HepG2 (cell line): ENCODE measurements around the gene LSMEM2. TPM values are rescaled to one million over a fixed set of nuclear protein-coding genes. Genes with fewer than 3 reads are reported as not detected.

Source experiments
- ATF6 ChIP-seq: sonication (generic); formaldehyde crosslinking; conservative IDR thresholded peaks from 2 replicates; pipeline ENCODE4 v1.4.0; 2020; ENCODE audit warnings: missing genetic modification reagents
- CEBPG ChIP-seq: IDR thresholded peaks from 2 replicates; pipeline ENCODE4 v1.6.1; 2016
- E2F5 ChIP-seq: sonication (generic); formaldehyde crosslinking; conservative IDR thresholded peaks from 2 replicates; pipeline ENCODE4 v1.4.0; 2020; ENCODE audit warnings: missing genetic modification reagents
- HNRNPL ChIP-seq: fragments of 200-400 bp; formaldehyde crosslinking; IDR thresholded peaks from 2 replicates; pipeline ENCODE4 v1.6.1; 2017; ENCODE audit warnings: mild to moderate bottlenecking, low read depth, low read length
- JARID2 ChIP-seq: sonication (generic); formaldehyde crosslinking; IDR thresholded peaks from 2 replicates; pipeline ENCODE4 v1.8.1; 2023; ENCODE audit warnings: missing genetic modification reagents, inconsistent platforms; ENCODE audit not compliant: insufficient replicate concordance
- LCORL ChIP-seq, 2 experiments: fragments of 450-650 bp in 1 of 2; sonication (generic) in 1 of 2; formaldehyde crosslinking in 1 of 2; IDR thresholded peaks; 2 replicates each; pipeline versions ENCODE4 v1.5.0 to v1.6.1; 2017 to 2020; ENCODE audit warnings: antibody characterized with exemption in 1 of 2, missing genetic modification reagents in 1 of 2
- MATR3 ChIP-seq: sonication (generic); formaldehyde crosslinking; IDR thresholded peaks from 2 replicates; pipeline ENCODE4 v1.4.0; 2020; ENCODE audit warnings: missing genetic modification reagents
- MXI1 ChIP-seq: IDR thresholded peaks from 3 replicates; pipeline ENCODE4 v1.6.1; 2012; ENCODE audit warnings: low read depth, low read length, inconsistent platforms, borderline replicate concordance
- PAF1 ChIP-seq: IDR thresholded peaks from 2 replicates; pipeline ENCODE4 v1.6.1; 2016; ENCODE audit warnings: missing genetic modification reagents, missing compliant biosample characterization
- PAX8 ChIP-seq: sonication (generic); formaldehyde crosslinking; IDR thresholded peaks from 2 replicates; pipeline ENCODE4 v1.8.0; 2022; ENCODE audit warnings: mild to moderate bottlenecking, missing genetic modification reagents, borderline replicate concordance
- SIX4 ChIP-seq: sonication (generic); formaldehyde crosslinking; IDR thresholded peaks from 2 replicates; pipeline ENCODE4 v1.4.0; 2020; ENCODE audit warnings: missing genetic modification reagents
- SP4 ChIP-seq: sonication (generic); formaldehyde crosslinking; IDR thresholded peaks from 2 replicates; pipeline ENCODE4 v1.8.1; 2023; ENCODE audit warnings: mild to moderate bottlenecking, missing genetic modification reagents
- SPEN ChIP-seq: sonication (generic); formaldehyde crosslinking; IDR thresholded peaks from 2 replicates; pipeline ENCODE4 v1.5.1; 2020; ENCODE audit warnings: low read depth, mild to moderate bottlenecking, missing genetic modification reagents
- THAP7 ChIP-seq: sonication (generic); formaldehyde crosslinking; IDR thresholded peaks from 2 replicates; pipeline ENCODE4 v1.8.1; 2023; ENCODE audit warnings: mild to moderate bottlenecking, missing genetic modification reagents
- ZBTB3 ChIP-seq: sonication (generic); formaldehyde crosslinking; IDR thresholded peaks from 2 replicates; pipeline ENCODE4 v1.4.0; 2020; ENCODE audit warnings: low read depth, mild to moderate bottlenecking, moderate library complexity, missing genetic modification reagents, borderline replicate concordance
- ZBTB7B ChIP-seq: sonication (generic); formaldehyde crosslinking; IDR thresholded peaks from 2 replicates; pipeline ENCODE4 v1.4.0; 2020; ENCODE audit warnings: missing genetic modification reagents
- ZFP62 ChIP-seq: sonication (generic); formaldehyde crosslinking; IDR thresholded peaks from 2 replicates; pipeline ENCODE4 v1.4.0; 2020; ENCODE audit warnings: missing genetic modification reagents
- ZFX ChIP-seq: sonication (generic); formaldehyde crosslinking; IDR thresholded peaks from 2 replicates; pipeline ENCODE4 v1.4.0; 2020; ENCODE audit warnings: mild to moderate bottlenecking, low read depth, missing genetic modification reagents, moderate library complexity
- ZMYM4 ChIP-seq: sonication (generic); formaldehyde crosslinking; IDR thresholded peaks from 2 replicates; pipeline ENCODE4 v1.8.1; 2023; ENCODE audit warnings: mild to moderate bottlenecking, missing genetic modification reagents
- ZNF251 ChIP-seq: sonication (generic); formaldehyde crosslinking; IDR thresholded peaks from 2 replicates; pipeline ENCODE4 v1.9.0; 2021; ENCODE audit warnings: mild to moderate bottlenecking, missing genetic modification reagents
- ZNF33A ChIP-seq: sonication (generic); formaldehyde crosslinking; IDR thresholded peaks from 2 replicates; pipeline ENCODE4 v1.5.1; 2020; ENCODE audit warnings: missing genetic modification reagents, mild to moderate bottlenecking, moderate library complexity, borderline replicate concordance
- polyA plus RNA-seq, 8 experiments: library from polyadenylated mRNA; depleted of rRNA in 3 of 8; stranded (reverse) in 7 of 8; unstranded in 1 of 8; fragments of >200 nt; fragmentation: Illumina TruSeq in 4 of 8; extraction: Trizol in 4 of 8; gene quantifications; 2 replicates each; pipeline versions ENCODE4 v1.2.1 to v1.2.3, GENCODE V29; 2011 to 2016; ENCODE audit warnings: low read depth in 4 of 8, missing spikeins in 1 of 8, mixed read lengths in 1 of 8; ENCODE audit not compliant: insufficient read depth in 1 of 8
- total RNA-seq, 5 experiments: library from RNA; depleted of rRNA; stranded (reverse); fragments of >200 nt; fragmentation: Illumina TruSeq; extraction: Trizol; gene quantifications; 2 replicates each; pipeline ENCODE4 v1.2.3, GENCODE V29; 2016; ENCODE audit warnings: low read depth in 1 of 5
- TF ChIP-seq, protein P1 (sequence below): sonication (generic); formaldehyde crosslinking; IDR thresholded peaks from 2 replicates; pipeline ENCODE4 v1.5.1; 2020; ENCODE audit warnings: missing genetic modification reagents, mild to moderate bottlenecking, borderline replicate concordance
- TF ChIP-seq, protein P2 (sequence below): IDR thresholded peaks from 2 replicates; pipeline ENCODE4 v1.6.1; 2016

LSMEM2 gene
- total and polyA plus RNA-seq, 2 of the 13 experiments (the other 11 are each of a cell fraction or from before 2014, with no cell fraction given) = 0.07 to 0.41 TPM

DNA sequence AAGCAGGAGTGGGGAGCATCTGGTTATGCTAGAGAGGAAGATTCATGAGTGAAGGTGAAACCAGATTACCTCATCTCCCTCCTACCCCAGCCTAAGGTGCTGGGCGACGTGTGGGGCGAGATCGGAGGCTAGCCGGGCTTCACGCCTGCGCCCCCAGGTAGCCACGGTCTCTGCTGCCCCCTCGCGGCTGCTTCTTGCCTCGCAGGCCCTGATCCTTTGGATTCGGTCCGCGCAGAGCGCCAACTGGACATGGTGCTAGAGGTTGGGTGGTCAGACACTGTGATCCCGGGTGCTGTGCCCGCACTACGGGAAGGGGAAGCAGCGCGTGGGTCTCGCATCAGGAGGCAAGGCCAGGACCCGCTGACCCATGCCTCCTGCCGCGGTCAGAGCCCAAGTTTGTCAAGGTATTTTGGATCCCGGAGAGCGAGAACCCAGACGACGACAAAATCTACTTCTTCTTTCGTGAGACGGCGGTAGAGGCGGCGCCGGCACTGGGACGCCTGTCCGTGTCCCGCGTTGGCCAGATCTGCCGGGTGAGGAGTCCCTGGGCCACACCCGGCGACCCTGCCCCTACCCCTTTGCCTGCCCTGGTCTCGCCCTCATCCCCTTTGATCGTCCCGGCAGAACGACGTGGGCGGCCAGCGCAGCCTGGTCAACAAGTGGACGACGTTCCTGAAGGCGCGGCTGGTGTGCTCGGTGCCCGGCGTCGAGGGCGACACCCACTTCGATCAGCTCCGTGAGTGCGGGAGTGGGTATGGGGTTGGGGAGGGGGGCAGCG lies 5.8 kb upstream of the LSMEM2 start (continued):
- TF ChIP-seq THAP7 (CRISPR knock-in tag) = no peak
- TF ChIP-seq E2F5 (CRISPR knock-in tag) = no peak
- TF ChIP-seq MATR3 (CRISPR knock-in tag) = no peak
- no peak for TF ChIP-seq HNRNPL
- TF ChIP-seq ZMYM4 (CRISPR knock-in tag) = peak; percentile 59; the same call in 1 of the 2 replicates
- peak; percentile 72; the same call in 1 of the 3 replicates for TF ChIP-seq MXI1
- peak; percentile 46; the same call in 1 of the 2 replicates for TF ChIP-seq ZFX (CRISPR knock-in tag)
- TF ChIP-seq ZBTB7B = peak; percentile 47; the same call in 1 of the 2 replicates
- peak; percentile 46; the same call in 1 of the 2 replicates for TF ChIP-seq SIX4 (CRISPR knock-in tag)
- TF ChIP-seq, protein P1, sequence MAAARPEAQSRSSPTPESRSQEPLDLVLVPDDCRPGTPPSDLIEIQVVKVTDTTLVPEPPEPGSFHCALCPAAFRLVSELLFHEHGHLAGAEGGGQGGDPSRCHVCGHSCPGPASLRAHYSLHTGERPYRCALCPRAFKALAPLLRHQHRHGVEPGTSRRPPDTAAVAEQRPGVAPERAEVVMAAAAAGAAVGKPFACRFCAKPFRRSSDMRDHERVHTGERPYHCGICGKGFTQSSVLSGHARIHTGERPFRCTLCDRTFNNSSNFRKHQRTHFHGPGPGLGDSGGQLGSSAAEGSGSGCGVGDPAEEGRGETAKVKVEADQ = no peak
- no peak for TF ChIP-seq JARID2
- TF ChIP-seq CEBPG (CRISPR knock-in tag) = 0 out of 2 replicates have a peak, but pooled peaks have one; percentile 19
- no peak for TF ChIP-seq ZBTB3 (CRISPR knock-in tag)
- no peak for TF ChIP-seq LCORL (IDR thresholded peaks at IDR 0.05)
- TF ChIP-seq LCORL (CRISPR knock-in tag; IDR thresholded peaks at IDR 0.05) = peak; percentile 88
- no peak for TF ChIP-seq ZNF251 (CRISPR knock-in tag)
- TF ChIP-seq ZFP62 (CRISPR knock-in tag) = no peak
- TF ChIP-seq ATF6 = 0 out of 2 replicates have a peak, but pooled peaks have one; percentile 51
- no peak for TF ChIP-seq ZNF33A (CRISPR knock-in tag)
- peak; percentile 65; the same call in 1 of the 2 replicates for TF ChIP-seq SPEN (CRISPR knock-in tag)
- no peak for TF ChIP-seq PAX8
- TF ChIP-seq PAF1 = no peak
- TF ChIP-seq, protein P2, sequence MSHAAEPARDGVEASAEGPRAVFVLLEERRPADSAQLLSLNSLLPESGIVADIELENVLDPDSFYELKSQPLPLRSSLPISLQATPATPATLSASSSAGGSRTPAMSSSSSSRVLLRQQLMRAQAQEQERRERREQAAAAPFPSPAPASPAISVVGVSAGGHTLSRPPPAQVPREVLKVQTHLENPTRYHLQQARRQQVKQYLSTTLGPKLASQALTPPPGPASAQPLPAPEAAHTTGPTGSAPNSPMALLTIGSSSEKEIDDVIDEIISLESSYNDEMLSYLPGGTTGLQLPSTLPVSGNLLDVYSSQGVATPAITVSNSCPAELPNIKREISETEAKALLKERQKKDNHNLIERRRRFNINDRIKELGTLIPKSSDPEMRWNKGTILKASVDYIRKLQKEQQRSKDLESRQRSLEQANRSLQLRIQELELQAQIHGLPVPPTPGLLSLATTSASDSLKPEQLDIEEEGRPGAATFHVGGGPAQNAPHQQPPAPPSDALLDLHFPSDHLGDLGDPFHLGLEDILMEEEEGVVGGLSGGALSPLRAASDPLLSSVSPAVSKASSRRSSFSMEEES (CRISPR knock-in tag) = no peak
- TF ChIP-seq SP4 = 0 out of 2 replicates have a peak, but pooled peaks have one; percentile 27
